IMR-90 (cell line): ENCODE measurements around the gene SLITRK2. TPM values are rescaled to one million over a fixed set of nuclear protein-coding genes. Genes with fewer than 3 reads are reported as not detected.

ENCODE experiments used
- ATAC-seq: fragments of 200-7000 bp; cut with Tn5 transposase; 2 replicates; pipeline ENCODE4 v1.9.1; 2020; ENCODE audit warnings: low read depth, mild to moderate bottlenecking, moderate library complexity
- BruUV-seq: library from RNA; stranded (reverse); fragments of 400-500 nt; replicated peaks from 2 replicates; lab custom pipeline; 2021; lab: Mats Ljungman, UMichigan
- CTCF ChIA-PET: fragments of 300-600 bp; formaldehyde crosslinking; extraction: SDS; loops from one replicate; lab custom pipeline; 2021; ENCODE audit warnings: antibody characterized with exemption; lab: Yijun Ruan, JAX
- POLR2A ChIA-PET: fragments of 300-600 bp; sonication (Branson Sonifier 250); formaldehyde crosslinking; loops from one replicate; lab custom pipeline; 2022; ENCODE audit warnings: antibody characterized with exemption; ENCODE audit not compliant: unreplicated experiment; lab: Charles Lee
- DNase-seq: peaks from one replicate; pipeline ENCODE4 v3.0.0; 2013
- H2AFZ ChIP-seq: replicated peaks from 2 replicates; pipeline ENCODE3; 2013; ENCODE audit warnings: low read length, mild to moderate bottlenecking; ENCODE audit not compliant: poor library complexity
- H2AK5ac ChIP-seq: 2 replicates; pipeline ENCODE4 v1.6.1; 2013; ENCODE audit warnings: low read depth, low read length, inconsistent platforms
- H2AK9ac ChIP-seq: replicated peaks from 2 replicates; pipeline ENCODE3; 2013; ENCODE audit warnings: mild to moderate bottlenecking, low read depth, low read length, moderate library complexity; ENCODE audit not compliant: poor library complexity
- H2BK120ac ChIP-seq: 2 replicates; pipeline ENCODE4 v1.6.1; 2013; ENCODE audit warnings: low read depth, low read length, inconsistent platforms
- H2BK15ac ChIP-seq: 3 replicates; pipeline ENCODE4 v1.6.1; 2013; ENCODE audit warnings: low read depth, low read length, inconsistent platforms
- H2BK20ac ChIP-seq: 2 replicates; pipeline ENCODE4 v1.6.1; 2013; ENCODE audit warnings: low read depth, mild to moderate bottlenecking, inconsistent platforms, low read length, moderate library complexity
- H2BK5ac ChIP-seq: 2 replicates; pipeline ENCODE4 v1.6.1; 2013; ENCODE audit warnings: mild to moderate bottlenecking, low read depth, low read length, inconsistent platforms; ENCODE audit not compliant: poor library complexity, severe bottlenecking
- H3K14ac ChIP-seq: replicated peaks from 2 replicates; pipeline ENCODE4 v1.6.1; 2013; ENCODE audit warnings: low read depth, low read length, inconsistent platforms
- H3K18ac ChIP-seq: 2 replicates; pipeline ENCODE4 v1.6.1; 2013; ENCODE audit warnings: low read depth, low read length, control low read depth
- H3K23ac ChIP-seq: 2 replicates; pipeline ENCODE4 v1.6.1; 2013; ENCODE audit warnings: low read depth, low read length, inconsistent platforms
- H3K27ac ChIP-seq: 2 replicates; pipeline ENCODE4 v1.5.1; 2013; ENCODE audit warnings: mild to moderate bottlenecking, control low read depth, low read length; ENCODE audit not compliant: insufficient read depth
- H3K27me3 ChIP-seq: 2 replicates; pipeline ENCODE4 v1.6.1; 2013; ENCODE audit warnings: low read length; ENCODE audit not compliant: control insufficient read depth, insufficient read depth
- H3K36me3 ChIP-seq: 2 replicates; pipeline ENCODE4 v1.6.1; 2013; ENCODE audit warnings: low read length, mixed read lengths; ENCODE audit not compliant: control insufficient read depth, insufficient read depth
- H3K4ac ChIP-seq: 2 replicates; pipeline ENCODE4 v1.6.1; 2013; ENCODE audit warnings: low read depth, low read length, inconsistent platforms
- H3K4me1 ChIP-seq: 2 replicates; pipeline ENCODE4 v1.6.1; 2013; ENCODE audit warnings: low read length, mixed read lengths; ENCODE audit not compliant: control insufficient read depth, insufficient read depth
- H3K4me2 ChIP-seq: 2 replicates; pipeline ENCODE4 v1.6.1; 2013; ENCODE audit warnings: low read depth, mild to moderate bottlenecking, control low read depth, low read length, moderate library complexity
- H3K4me3 ChIP-seq: 2 replicates; pipeline ENCODE4 v1.5.1; 2013; ENCODE audit warnings: low read depth, mild to moderate bottlenecking, control low read depth, low read length, moderate library complexity; ENCODE audit not compliant: insufficient read depth
- H3K56ac ChIP-seq: 2 replicates; pipeline ENCODE4 v1.6.1; 2013; ENCODE audit warnings: low read length, inconsistent platforms; ENCODE audit not compliant: insufficient read depth; ENCODE audit errors: extremely low read depth
- H3K79me1 ChIP-seq, 2 experiments: 2 replicates each; pipeline ENCODE4 v1.6.1; 2013; ENCODE audit warnings: low read length in 2 of 2, inconsistent platforms in 1 of 2, low read depth in 1 of 2
- H3K9ac ChIP-seq: 2 replicates; pipeline ENCODE4 v1.6.1; 2013; ENCODE audit warnings: low read depth, low read length, control low read depth
- H3K9me1 ChIP-seq: 2 replicates; pipeline ENCODE4 v1.6.1; 2013; ENCODE audit warnings: low read length, inconsistent platforms; ENCODE audit not compliant: insufficient read depth
- H3K9me3 ChIP-seq: 2 replicates; pipeline ENCODE4 v1.6.1; 2013; ENCODE audit warnings: low read length; ENCODE audit not compliant: control insufficient read depth, insufficient read depth
- H4K20me1 ChIP-seq: 2 replicates; pipeline ENCODE4 v1.6.1; 2013; ENCODE audit warnings: low read length, inconsistent platforms; ENCODE audit not compliant: insufficient read depth
- H4K5ac ChIP-seq: 2 replicates; pipeline ENCODE4 v1.6.1; 2013; ENCODE audit warnings: mild to moderate bottlenecking, low read depth, low read length, control low read depth
- H4K8ac ChIP-seq, 2 experiments: 2 replicates each; pipeline ENCODE4 v1.6.1; 2013; ENCODE audit warnings: low read depth in 2 of 2, low read length in 2 of 2, control low read depth in 1 of 2, inconsistent platforms in 1 of 2
- H4K91ac ChIP-seq: 2 replicates; pipeline ENCODE4 v1.6.1; 2013; ENCODE audit warnings: low read depth, low read length, inconsistent platforms; ENCODE audit not compliant: insufficient read depth
- BHLHE40 ChIP-seq: fragments of 150-350 bp; IDR thresholded peaks from 2 replicates; pipeline ENCODE4 v1.6.1; 2016; ENCODE audit warnings: mild to moderate bottlenecking, low read depth, low read length
- FOS ChIP-seq: fragments of 150-350 bp; IDR thresholded peaks from 2 replicates; pipeline ENCODE4 v1.6.1; 2016; ENCODE audit warnings: low read depth, low read length
- MAFK ChIP-seq: IDR thresholded peaks from 2 replicates; pipeline ENCODE4 v1.6.1; 2012; ENCODE audit warnings: low read depth, low read length, improper control_type of control experiment
- MAZ ChIP-seq: IDR thresholded peaks from 2 replicates; pipeline ENCODE4 v1.6.1; 2012; ENCODE audit warnings: low read depth, mild to moderate bottlenecking, low read length, improper control_type of control experiment, moderate library complexity, borderline replicate concordance
- MXI1 ChIP-seq: IDR thresholded peaks from 2 replicates; pipeline ENCODE4 v1.6.1; 2012; ENCODE audit warnings: low read depth, mild to moderate bottlenecking, low read length, moderate library complexity, borderline replicate concordance
- NFE2L2 ChIP-seq: fragments of 150-350 bp; IDR thresholded peaks from 2 replicates; pipeline ENCODE4 v1.6.1; 2016; ENCODE audit warnings: low read depth, mild to moderate bottlenecking, low read length
- POLR2A ChIP-seq: IDR thresholded peaks from 2 replicates; pipeline ENCODE4 v1.6.1; 2012; ENCODE audit warnings: mild to moderate bottlenecking, low read depth, low read length
- RCOR1 ChIP-seq: IDR thresholded peaks from 2 replicates; pipeline ENCODE4 v1.6.1; 2012; ENCODE audit warnings: mild to moderate bottlenecking, low read length, improper control_type of control experiment; ENCODE audit not compliant: insufficient replicate concordance
- RFX5 ChIP-seq: IDR thresholded peaks from 2 replicates; pipeline ENCODE4 v1.8.0; 2012; ENCODE audit warnings: low read depth, mild to moderate bottlenecking, low read length, moderate library complexity
- SMC3 ChIP-seq: fragments of 150-350 bp; IDR thresholded peaks from 2 replicates; pipeline ENCODE4 v1.6.1; 2016; ENCODE audit warnings: low read depth, mild to moderate bottlenecking, antibody characterized with exemption, low read length, moderate library complexity
- USF2 ChIP-seq: fragments of 150-350 bp; IDR thresholded peaks from 2 replicates; pipeline ENCODE4 v1.6.1; 2017; ENCODE audit warnings: mild to moderate bottlenecking, antibody characterized with exemption, low read length, low read depth
- WGBS, 2 experiments: methylation state at CpG; one replicate each; pipeline versions ENCODE4 v1.1.5 to v1.1.7; 2013; ENCODE audit warnings: missing lambda C conversion rate in 2 of 2; ENCODE audit not compliant: insufficient read length in 1 of 2; ENCODE audit errors: extremely low coverage in 2 of 2; 5-methylcytosine and 5-hydroxymethylcytosine counted together
- dilution Hi-C: fragments of 300-500 bp; cut with HindIII; formaldehyde crosslinking; loops from one replicate; pipeline ENCODE4 v1.14.3; 2018; ENCODE audit warnings: low sequenced_read_pairs; ENCODE audit not compliant: unreplicated experiment
- in situ Hi-C: fragments of 300-500 bp; cut with MboI; formaldehyde crosslinking; loops from 3 replicates; pipeline ENCODE4 v1.14.3; 2019; ENCODE audit warnings: low sequenced_read_pairs, inconsistent platforms, mixed read lengths
- intact Hi-C: fragments of 100-400 bp; cut with micrococcal nuclease; formaldehyde crosslinking; loops from 2 replicates; pipeline ENCODE4 v1.10.0; 2022
- polyA plus RNA-seq, 3 experiments: library from polyadenylated mRNA; depleted of rRNA; stranded (reverse); fragments of >200 nt; gene quantifications; 2 replicates each; pipeline ENCODE4 v1.2.3, GENCODE V29; 2012; ENCODE audit warnings: low replicate concordance in 1 of 3
- total RNA-seq: library from RNA; depleted of rRNA; stranded (reverse); fragments of >200 nt; gene quantifications from 2 replicates; pipeline ENCODE4 v1.2.3, GENCODE V29; 2012
- TF ChIP-seq, protein P1 (sequence below): conservative IDR thresholded peaks from 2 replicates; pipeline ENCODE4 v1.5.1; 2012; ENCODE audit warnings: mild to moderate bottlenecking, low read depth, low read length, improper control_type of control experiment

SLITRK2 gene
- total and polyA plus RNA-seq, 2 of the 4 experiments (the other 2 are of a cell fraction) = not detected

GRCh38 chrX:145818186-145819113 is 821 bp downstream of the SLITRK2 start (continued):
- TF ChIP-seq, protein P1, sequence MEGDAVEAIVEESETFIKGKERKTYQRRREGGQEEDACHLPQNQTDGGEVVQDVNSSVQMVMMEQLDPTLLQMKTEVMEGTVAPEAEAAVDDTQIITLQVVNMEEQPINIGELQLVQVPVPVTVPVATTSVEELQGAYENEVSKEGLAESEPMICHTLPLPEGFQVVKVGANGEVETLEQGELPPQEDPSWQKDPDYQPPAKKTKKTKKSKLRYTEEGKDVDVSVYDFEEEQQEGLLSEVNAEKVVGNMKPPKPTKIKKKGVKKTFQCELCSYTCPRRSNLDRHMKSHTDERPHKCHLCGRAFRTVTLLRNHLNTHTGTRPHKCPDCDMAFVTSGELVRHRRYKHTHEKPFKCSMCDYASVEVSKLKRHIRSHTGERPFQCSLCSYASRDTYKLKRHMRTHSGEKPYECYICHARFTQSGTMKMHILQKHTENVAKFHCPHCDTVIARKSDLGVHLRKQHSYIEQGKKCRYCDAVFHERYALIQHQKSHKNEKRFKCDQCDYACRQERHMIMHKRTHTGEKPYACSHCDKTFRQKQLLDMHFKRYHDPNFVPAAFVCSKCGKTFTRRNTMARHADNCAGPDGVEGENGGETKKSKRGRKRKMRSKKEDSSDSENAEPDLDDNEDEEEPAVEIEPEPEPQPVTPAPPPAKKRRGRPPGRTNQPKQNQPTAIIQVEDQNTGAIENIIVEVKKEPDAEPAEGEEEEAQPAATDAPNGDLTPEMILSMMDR = no peak

DNA sequence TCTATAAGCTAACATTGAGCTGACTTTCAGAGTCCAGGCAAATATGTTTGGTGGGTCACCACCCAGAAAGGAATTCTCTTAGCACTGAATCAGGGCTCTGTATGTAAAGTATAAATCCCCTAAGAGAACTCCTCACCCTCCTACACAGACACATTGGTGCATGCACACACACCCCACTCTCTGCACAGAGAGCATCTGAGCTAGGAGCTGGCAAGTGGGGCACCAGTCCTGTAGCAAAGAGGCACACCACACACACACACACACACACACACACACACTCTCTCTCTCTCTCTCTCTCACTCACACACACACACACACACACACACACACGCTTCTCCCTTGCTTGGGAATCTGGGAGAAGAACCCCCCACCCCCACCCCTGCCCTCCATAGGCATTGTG is 3.2 kb downstream of the SLITRK2 start:
- in situ Hi-C loops (no loop called here), intact Hi-C loops (no loop called here), dilution Hi-C loops (no loop called here)
- Histone ChIP-seq H4K91ac (no peak overlapping the region), H4K8ac (no peak overlapping the region), H3K4me1 (no peaks in the 10 kb centered on the region), H3K27me3 (no peaks in the 10 kb centered on the region), H4K20me1 (no peaks in the 10 kb centered on the region), H2BK5ac (no peak overlapping the region), H3K9me3 (peaks cover 4% of the 10 kb centered on the region; the same call in 1 of the 2 replicates), H4K5ac (no peak overlapping the region), H2BK15ac (no peak overlapping the region), H2AK9ac (no peak overlapping the region), H3K9me1 (no peaks in the 10 kb centered on the region), H3K9ac (no peak overlapping the region), H3K23ac (no peak overlapping the region), H3K4ac (no peak overlapping the region), H3K36me3 (no peaks in the 10 kb centered on the region), H3K14ac (no peak overlapping the region), H3K79me1 (no peaks in the 10 kb centered on the region), H3K18ac (no peak overlapping the region), H2AFZ (no peak overlapping the region), H2BK120ac (no peak overlapping the region), H3K4me2 (no peak overlapping the region), H2AK5ac (no peak overlapping the region), H2BK20ac (no peak overlapping the region), H3K56ac (no peak overlapping the region), H3K27ac (no peak overlapping the region), H3K4me3 (no peak overlapping the region)
- ATAC-seq (no peak), DNase-seq (no peak)
- POLR2A ChIA-PET = no interaction called here
- no CpG with 5 or more reads among the region's 1 CpG for WGBS, 2 experiments
- no TSS peak for BruUV-seq
- CTCF ChIA-PET = no interaction called here
- no peak for TF ChIP-seq RFX5
- no peak for TF ChIP-seq NFE2L2
- no peak for TF ChIP-seq SMC3
- TF ChIP-seq USF2 = no peak
- no peak for TF ChIP-seq MAZ
- TF ChIP-seq RCOR1 = no peak
- TF ChIP-seq FOS = no peak
- no peak for TF ChIP-seq MAFK
- no peak for TF ChIP-seq POLR2A
- TF ChIP-seq MXI1 = no peak
- no peak for TF ChIP-seq BHLHE40
